NCI-H510A (cell line): Measurements from ENCODE around the gene VPREB3.
A peak's percentile ranks its signal among the peaks of the same experiment; 100 is the strongest.
"Not testable (repeated sequence)": the region's sequence is repeated elsewhere in the genome, so short reads cannot be mapped to it uniquely, and the experiment has no call there.

Experiments used
- DNase-seq: peaks from one replicate; lab custom pipeline; 2025; lab: John Stamatoyannopoulos, UW

The VPREB3 gene

DNA sequence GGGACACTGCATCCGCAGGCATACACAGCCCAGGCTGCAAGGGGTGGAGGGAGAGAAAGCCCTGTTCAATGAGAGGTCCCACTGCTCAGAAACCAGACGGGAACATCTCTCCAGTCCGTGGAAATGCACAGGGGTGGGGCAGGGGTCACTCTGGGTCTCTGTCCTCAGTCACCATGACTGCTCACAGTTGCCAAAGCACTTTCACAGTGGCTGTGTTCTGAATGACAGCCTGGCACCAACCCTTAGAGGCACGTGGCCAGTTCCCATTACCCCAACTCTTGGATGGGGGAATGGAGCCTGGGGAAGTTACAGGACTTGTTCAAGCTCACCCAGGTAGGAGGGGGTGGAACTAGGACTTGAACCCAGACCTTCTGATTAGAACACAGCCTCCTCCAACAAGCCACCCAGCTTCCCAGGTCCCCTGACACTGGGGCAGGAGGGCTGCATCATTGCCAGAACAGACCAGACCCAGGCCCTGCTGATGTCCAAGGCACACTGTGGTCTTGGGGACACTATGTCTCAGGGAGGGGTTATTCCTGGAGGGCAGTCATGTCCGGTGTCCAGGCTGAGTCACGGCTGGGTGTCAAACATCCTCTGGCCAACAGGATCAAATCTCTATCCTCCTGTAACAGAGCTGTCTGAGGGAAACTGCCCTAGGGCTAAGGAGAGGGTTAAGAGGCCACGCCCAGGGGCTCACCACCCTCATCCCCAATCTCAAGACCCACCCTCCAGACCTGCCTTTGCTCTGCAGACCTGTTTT lies 11.5 kb downstream of the VPREB3 start:
- DNase-seq: no peak

DNA sequence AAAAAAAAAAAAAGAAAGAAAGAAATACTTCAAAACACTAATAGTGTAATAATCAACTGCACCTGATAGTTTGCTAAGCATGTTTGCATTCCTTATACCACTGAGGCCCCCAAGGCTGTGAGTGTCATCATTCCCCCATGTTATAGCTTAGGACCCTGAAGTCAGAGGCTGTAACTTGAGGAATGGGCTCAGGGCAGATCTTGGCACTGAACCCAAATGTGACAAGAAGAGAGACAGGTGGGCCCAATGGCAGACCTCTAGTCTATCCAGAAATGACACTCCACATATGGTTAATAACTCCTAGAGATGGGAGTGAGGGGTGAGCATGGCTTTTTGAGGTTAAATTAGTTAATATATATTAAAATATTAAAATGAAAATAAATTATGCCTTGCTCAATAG lies 16.5 kb downstream of the VPREB3 start:
- DNase-seq: no peak

DNA sequence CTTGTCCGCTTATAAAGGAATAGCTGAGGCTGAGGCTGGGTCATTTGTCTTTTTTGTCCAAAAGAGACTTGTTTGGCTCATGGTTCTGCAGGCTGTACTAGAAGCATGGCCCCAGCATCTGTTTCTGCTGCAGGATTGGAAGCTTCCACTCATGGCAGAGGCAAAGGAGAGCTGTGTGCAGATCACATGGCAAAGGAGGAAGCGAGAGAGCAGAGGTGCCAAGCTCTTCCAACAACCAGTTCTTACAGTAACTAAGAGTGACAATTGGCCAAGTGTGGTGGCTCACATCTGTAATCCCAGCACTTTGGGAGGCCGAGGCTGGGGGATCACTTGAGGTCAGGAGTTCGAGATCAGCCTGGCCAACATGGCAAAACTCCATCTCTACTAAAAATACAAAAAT lies 26.1 kb downstream of the VPREB3 start:
- DNase-seq: not testable (repeated sequence)

DNA sequence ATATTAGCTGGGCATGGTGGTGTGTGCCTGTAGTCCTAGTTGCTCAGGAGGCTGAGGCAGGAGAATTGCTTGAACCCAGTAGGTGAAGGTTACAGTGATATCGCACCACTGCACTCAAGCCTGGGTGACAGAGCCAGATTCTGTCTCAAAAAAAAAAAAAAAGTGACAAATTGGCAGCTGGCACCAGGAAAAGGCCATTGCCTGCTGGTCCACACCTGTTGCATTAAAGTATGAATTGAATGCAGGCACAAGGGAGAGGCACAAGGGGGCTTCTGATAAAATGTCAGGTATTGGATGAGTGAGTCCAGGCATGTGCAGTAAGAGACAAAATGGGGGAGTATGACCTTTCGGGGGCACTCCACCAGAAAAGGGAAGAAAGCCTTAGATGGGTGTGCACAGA lies 31.5 kb downstream of the VPREB3 start:
- no peak for DNase-seq

DNA sequence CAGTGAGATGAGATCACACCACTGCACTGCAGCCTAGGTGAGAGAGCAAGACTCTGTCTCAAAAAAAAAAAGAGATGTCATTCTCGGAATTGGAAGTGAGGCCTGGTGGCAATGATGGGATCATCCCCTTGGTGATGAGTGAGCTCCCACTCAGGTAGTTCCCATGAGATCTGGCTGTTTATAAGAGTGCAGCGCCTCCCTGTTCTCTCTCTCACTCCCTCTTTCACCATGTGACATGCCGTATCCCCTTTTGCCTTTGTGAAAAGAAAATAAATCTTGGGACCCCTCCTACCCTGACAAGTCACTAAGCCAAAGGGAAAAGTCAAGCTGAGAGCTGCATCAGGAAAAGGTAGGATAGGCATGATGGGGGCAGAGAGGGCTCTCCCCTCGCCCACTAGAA lies 32.1 kb downstream of the VPREB3 start:
- no peak for DNase-seq

DNA sequence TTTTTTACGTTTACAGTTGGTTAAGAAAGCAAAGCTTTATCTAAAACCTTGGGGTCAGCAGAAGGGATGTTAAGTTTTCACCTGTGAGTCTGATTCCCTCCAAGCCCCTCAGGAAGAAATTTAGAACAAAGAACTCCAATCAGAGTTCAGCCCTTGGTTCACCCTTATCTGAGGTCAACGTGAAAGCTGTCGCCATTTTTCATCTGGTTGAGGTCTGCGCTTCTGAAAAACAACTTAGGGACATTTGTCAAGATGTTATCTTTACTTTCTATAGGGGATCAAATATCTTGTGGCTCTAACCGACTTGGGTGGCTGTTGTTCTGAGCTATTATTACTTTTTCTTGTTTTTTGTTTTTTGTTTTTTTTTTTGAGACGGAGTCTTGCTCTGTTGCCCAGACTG lies 33.4 kb downstream of the VPREB3 start:
- no peak for DNase-seq

DNA sequence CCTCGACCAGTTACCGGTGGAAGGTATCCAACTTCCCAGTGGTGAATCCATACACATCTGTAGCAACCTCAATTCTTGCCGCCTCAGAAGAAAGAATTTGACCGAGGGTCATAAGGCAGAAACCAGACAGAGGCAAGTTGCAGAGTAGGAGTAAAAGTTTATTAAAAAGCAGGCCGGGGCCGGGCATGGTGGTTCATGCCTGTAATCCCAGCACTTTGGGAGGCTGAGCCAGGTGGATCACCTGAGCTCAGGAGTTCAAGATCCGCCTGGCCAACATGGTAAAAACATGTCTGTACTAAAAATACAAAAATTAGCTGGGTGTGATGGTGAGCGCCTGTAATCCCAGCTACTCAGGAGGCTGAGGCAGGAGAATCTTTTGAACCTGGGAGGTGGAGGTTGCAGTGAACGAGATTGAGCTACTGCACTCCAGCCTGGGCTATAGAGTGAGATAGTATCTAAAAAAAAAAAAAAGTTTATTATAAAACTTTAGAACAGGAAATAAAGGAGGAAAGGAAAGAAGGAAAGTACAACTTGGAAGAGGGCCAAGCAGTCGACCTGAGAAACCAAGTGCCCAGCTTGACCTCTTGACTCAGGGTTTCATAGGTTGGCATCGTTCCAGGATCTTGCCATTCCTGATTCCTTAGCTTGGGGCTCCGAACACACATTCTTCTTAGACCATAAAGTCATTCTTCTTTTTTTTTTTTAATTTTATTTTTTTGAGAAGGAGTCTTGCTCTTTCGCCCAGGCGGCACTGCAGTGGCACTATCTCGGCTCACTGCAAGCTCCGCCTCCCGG lies 35.7 kb downstream of the VPREB3 start:
- no peak for DNase-seq

DNA sequence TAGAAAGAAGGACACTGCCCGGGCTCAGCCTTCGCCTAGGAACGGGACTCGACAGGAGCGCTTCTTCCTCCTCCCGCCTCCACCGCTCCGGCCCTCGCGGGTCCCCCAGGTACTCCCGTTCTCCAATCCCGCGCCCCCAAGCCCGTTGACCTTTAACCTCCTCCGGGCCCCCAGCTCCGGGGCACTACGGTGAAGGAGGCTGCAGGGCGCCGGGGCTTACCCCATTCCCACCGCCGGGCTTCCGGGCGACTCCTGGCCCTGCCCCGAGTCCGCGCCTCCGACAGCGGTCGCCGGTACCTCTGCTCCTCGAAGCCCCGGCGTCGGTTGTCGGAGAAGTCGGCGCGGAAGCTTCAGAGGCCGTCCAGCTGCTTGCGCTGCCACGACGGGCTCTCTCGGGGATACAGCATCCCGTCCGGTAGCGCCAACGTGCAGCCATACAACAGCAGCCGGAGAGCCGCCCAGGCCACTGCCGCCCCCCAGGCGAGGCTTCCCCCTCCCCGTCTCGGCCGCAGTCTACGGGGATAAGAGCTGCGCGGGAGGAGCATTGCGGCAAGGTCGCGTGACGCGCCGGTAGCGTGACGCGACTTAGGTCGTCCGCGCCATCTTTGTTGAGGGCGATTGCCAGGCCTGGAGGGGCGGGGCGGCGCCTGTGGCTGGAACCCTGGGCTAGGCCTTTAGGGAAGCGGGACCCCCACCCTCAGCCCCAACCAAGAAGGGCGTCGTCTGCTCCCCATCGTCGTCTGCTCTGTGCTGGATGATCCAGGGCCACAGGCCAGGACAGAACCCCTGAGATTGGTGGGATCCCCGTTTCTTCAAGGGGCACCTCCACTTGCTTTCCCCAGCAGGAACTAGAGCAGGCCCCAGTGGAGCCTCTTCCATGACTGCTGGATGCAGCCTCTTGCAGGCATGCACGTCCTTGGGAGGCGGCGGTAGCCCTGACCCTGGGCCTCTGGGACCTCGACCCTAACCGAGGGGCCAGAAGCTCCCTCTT lies 37.1 kb downstream of the VPREB3 start:
- peak; percentile 55 for DNase-seq

DNA sequence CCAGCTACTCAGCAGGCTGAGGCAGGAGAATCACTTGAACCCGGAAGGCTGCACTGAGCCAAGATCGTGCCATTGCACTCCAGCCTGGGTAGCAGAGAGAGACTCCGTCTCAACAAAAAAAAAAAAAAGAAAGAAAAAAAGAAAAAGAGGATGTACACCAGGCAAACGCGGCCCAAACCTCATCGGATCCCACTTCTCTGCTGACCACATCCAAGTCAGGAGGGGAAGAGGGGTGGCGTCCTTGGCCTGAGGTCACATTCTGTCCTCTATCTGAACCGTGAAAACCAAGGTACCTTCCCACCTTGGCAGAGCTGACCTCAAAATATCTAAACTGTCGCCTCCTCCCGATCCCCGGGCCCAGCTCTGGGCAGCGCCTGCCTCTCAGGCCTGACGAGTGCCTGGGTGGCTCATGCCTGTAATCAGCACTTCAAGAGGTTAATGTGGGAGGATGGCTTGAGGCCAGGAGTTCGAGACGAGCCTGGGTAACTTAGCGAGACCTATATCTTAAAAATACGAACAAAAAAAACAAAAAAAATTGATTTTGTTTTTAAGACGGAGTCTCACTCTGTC lies 38.3 kb downstream of the VPREB3 start:
- DNase-seq: no peak

DNA sequence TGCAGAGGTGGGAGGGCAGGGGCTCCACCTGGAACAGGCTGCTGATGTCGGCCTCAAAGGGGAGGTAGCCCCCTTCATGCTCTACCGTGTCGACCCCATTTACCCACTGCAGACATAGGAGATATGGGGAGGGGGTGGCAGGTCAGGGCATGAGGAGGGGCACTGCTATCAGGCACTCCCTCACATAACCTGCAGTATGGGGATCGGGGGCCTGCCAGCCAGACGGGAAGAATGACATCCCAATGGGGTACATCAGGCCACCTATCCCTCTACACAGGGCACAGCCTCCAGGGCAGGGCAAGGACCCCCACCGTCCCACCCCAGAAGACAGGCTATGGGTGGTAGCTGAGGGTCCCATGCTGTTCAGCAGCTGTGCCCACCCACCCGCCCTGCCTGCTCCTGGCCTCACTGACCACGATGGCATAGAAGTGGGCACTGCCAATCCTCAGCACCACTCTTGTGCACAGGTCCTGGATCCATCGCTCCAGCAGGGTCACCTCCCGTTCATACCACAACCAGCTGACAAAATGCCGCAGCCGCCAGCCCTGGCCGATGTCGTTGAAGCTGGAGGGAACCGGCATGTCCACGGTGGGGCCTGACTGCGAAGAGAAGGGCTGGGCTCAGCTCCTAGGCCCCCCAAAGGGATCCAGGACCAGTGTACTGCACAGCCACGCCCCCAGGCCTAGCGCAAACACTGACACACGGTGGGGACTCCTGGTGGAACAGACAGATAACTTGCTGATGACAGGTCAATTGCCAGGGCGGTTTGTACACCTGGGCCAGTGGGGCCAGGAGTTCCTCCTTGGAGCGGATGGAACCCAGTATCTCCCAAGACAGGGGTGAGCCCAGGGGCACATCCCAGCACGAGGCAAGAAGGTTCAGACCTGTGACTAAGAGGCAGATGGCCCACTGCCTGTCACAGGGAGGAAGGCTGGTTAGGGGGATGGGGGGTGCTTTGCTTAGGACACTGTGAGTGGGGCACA lies 39.3 kb downstream of the VPREB3 start:
- DNase-seq: no peak

DNA sequence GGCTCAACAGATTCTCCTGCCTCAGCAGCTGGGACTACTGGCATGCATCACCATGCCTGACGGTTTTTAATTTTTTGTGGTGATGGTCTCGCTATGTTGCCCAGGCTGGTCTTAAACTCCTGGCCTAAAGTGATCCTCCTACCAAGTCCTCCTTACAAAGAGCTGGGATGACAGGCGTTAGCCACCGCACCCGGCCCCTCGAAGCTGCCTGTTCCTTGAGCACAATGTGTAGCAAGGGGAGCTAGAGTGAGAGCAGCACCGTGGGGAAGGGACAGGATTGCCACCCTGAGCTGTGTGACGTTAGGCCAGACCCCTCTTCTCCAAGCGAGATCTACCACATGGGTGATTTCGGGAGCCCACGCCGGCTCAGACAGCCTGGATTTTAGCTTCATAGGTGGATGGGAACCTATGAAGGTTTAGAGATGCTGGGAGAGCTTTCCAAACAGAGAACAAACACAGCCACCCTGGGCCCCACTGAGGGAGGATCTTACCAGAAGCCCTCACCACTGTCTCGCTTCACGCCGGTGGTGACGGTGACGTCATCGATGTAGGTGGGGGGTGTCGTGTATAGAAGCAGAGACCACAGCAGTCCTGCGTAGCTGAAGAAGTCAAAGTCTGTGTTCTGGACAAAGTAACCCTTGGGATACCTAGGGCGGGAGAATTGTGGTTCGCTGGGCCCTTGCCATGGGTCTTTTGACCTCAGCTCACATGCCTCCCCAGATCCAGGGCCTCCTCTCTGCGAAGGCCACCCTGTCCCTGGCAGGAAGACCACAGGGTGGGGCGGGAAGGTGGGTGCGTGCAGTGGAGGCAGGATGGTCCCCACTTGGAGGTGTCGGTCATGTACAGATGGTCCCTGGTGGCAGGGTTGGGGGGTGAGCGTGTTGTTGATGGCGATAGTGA lies 40.3 kb downstream of the VPREB3 start:
- no peak for DNase-seq

DNA sequence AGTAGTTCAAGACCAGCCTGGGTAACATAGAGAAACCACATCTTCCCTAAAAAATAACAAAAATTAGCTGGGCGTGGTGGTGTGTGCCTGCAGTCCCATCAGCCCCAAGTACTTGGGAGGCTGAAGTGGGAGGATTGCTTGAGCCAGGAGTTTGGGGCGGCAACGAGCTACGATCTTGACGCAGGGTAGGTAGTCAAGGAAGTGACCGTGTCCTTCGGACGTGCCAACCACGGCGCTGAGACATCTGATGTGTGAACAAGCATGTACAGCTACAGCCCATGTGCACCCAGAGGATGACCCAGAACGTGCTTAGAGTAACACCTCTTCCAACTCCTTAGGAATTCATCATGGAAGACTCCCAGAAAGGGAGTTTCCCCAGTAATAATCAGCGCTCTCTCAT lies 42.0 kb downstream of the VPREB3 start:
- no peak for DNase-seq

DNA sequence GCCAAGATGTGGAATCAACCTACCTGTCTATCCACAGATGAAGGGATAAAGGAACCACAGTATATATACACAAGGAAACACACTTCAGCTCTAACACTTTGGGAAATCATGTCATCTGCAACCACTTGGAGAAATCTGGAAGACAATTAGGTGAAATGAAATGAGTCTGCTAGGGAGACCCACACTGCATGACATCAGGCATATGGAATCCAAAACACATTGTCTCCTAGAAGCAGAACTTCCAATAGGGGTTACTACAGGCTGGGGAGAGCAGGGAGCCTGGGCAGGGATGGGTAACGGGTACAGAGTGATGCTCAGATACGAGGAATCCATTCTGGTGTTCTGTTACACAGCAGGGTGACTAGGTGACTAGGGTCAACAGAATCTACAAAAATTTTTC lies 45.1 kb downstream of the VPREB3 start:
- DNase-seq: no peak

DNA sequence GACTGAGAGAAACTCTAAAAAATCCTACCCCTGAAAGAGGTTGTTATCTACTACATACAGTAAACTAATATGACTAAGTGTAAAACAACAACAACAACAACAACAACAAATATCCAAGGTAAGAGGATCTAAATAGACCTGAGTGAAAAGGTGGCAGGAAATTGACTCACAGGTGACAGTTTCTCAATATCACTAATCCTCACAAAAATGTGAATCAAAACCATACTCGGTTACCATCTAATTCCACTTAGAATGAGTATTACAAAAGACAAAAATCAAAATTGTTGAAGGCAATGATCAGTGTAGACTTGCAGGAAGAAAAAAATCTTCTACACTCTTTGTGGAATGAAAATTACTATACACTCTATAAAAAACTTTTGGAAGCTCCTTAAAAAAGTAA lies 46.0 kb downstream of the VPREB3 start:
- no peak for DNase-seq

DNA sequence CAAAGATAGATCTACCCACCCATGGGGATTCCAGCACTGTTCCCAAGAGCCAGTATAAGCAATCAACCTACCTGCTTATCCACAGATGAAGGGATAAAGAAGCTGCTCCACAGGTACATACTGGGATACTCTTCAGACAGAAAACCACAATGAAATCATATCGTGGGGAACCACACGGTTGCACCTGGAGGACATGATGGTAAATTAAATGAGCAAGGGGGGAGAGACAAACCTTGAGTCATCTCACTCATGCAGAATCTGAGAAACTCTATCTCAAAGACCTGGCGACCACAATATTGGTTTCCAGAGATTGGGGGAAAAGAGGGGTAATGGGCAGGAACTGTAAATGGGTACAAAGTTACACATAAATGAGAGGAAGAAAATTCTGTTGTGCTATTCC lies 48.9 kb downstream of the VPREB3 start:
- no peak for DNase-seq

DNA sequence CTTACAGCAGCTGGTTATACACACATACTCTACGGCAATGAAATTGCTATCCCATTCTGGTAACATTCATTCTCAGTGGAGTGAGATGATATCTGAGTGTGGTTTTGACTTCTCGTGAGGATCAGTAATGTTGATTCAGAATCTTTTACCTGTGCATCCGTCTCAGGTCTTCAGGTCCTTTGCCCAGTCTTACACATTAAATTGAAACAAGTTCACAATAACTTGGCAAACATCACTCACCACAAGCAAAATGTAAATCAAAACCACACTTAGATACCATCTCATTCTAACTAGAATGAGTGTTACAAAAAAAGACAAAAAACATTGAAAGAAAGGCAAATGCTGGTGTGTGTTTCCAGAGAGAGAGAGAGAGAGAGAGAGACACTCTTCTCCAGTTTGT lies 49.4 kb downstream of the VPREB3 start:
- DNase-seq: no peak

DNA sequence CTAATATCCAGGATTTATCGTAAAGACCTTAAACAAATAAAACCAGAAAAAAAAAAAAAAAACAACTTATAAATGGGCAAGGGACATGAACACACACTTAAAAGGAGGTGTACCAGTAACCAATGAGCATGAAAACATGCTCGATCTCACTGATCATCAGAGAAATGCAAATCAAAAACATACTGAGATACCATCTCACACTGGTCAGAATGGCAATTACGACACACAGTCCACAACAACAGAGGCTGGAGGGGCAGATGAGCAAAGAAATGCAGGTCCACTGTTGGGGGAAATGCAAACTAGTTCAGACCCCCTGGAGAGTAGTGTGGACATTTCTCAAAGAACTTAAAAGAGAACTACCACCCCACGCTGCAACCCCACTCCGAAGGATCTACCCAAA lies 50.2 kb downstream of the VPREB3 start:
- DNase-seq: no peak
